HG03097 (cell line): Measurements from ENCODE around the gene ENOPH1.
"Not testable (repeated sequence)": the region's sequence is repeated elsewhere in the genome, so short reads cannot be mapped to it uniquely, and the experiment has no call there.

Experiments
- ATAC-seq: cut with Tn5 transposase; IDR thresholded peaks from one replicate; pipeline ENCODE4 v1.9.1; 2021; ENCODE audit not compliant: unreplicated experiment, low FRiP score

ENOPH1 gene

GRCh38 chr4:82463221-82463620 is 32.8 kb downstream of the ENOPH1 start:
- ATAC-seq = no peak

- no peak for ATAC-seq
Measured at GRCh38 chr4:82467471-82467870, 37.1 kb downstream of the ENOPH1 start.

GRCh38 chr4:82469791-82470345 is 39.5 kb downstream of the ENOPH1 start:
- ATAC-seq = no peak

- ATAC-seq = not testable (repeated sequence)
Measured at GRCh38 chr4:82473080-82473479, 42.7 kb downstream of the ENOPH1 start.

- ATAC-seq = no peak
Measured at GRCh38 chr4:82473621-82474164, 43.3 kb downstream of the ENOPH1 start.

GRCh38 chr4:82475931-82476330 is 45.5 kb downstream of the ENOPH1 start:
- not testable (repeated sequence) for ATAC-seq

GRCh38 chr4:82477469-82477868 is 47.1 kb downstream of the ENOPH1 start:
- not testable (repeated sequence) for ATAC-seq

- ATAC-seq = no peak
Measured at GRCh38 chr4:82479562-82479961, 49.2 kb downstream of the ENOPH1 start.

GRCh38 chr4:82480771-82481505 is 50.5 kb downstream of the ENOPH1 start:
- ATAC-seq = no peak

- ATAC-seq = no peak
Measured at GRCh38 chr4:82481506-82481840, 51.1 kb downstream of the ENOPH1 start.

- no peak for ATAC-seq
Measured at GRCh38 chr4:82482387-82482786, 52.0 kb downstream of the ENOPH1 start.

- ATAC-seq = no peak
Measured at GRCh38 chr4:82484996-82485783, 54.8 kb downstream of the ENOPH1 start.

GRCh38 chr4:82489076-82489475 is 58.7 kb downstream of the ENOPH1 start:
- ATAC-seq = no peak

GRCh38 chr4:82489987-82490386 is 59.6 kb downstream of the ENOPH1 start:
- ATAC-seq = no peak

- no peak for ATAC-seq
Measured at GRCh38 chr4:82491251-82491960, 61.0 kb downstream of the ENOPH1 start.

- no peak for ATAC-seq
Measured at GRCh38 chr4:82493721-82494425, 63.5 kb downstream of the ENOPH1 start.

GRCh38 chr4:82495666-82496065 is 65.3 kb downstream of the ENOPH1 start:
- ATAC-seq = no peak

GRCh38 chr4:82496349-82496748 is 66.0 kb downstream of the ENOPH1 start:
- no peak for ATAC-seq

- no peak for ATAC-seq
Measured at GRCh38 chr4:82499738-82500434, 69.5 kb downstream of the ENOPH1 start.
